Adipocyte (in vitro differentiated cells): ENCODE data around the gene B3GLCT.
"Not testable (repeated sequence)": the region's sequence is repeated elsewhere in the genome, so short reads cannot be mapped to it uniquely, and the experiment has no call there.

Experiments used
- DNase-seq: peaks from one replicate; pipeline ENCODE4 v3.0.0-alpha.2; 2015; ENCODE audit warnings: low read depth
- H3K27me3 ChIP-seq: replicated peaks from 2 replicates; pipeline ENCODE4 v1.7.0; 2013; ENCODE audit warnings: mild to moderate bottlenecking, low read length, moderate library complexity; ENCODE audit not compliant: control insufficient read depth, insufficient read depth
- H3K36me3 ChIP-seq: 2 replicates; pipeline ENCODE4 v1.7.0; 2013; ENCODE audit warnings: low read length, mild to moderate bottlenecking, moderate library complexity; ENCODE audit not compliant: control insufficient read depth, insufficient read depth, severe bottlenecking
- H3K4me1 ChIP-seq: 2 replicates; pipeline ENCODE4 v1.7.0; 2013; ENCODE audit warnings: mild to moderate bottlenecking, low read length, moderate library complexity; ENCODE audit not compliant: control insufficient read depth, insufficient read depth
- H3K4me3 ChIP-seq: 2 replicates; pipeline ENCODE4 v1.7.0; 2013; ENCODE audit warnings: mild to moderate bottlenecking, low read length, moderate library complexity
- H3K9ac ChIP-seq: 2 replicates; pipeline ENCODE4 v1.7.0; 2013; ENCODE audit warnings: mild to moderate bottlenecking, low read length, moderate library complexity
- H3K9me3 ChIP-seq: 2 replicates; pipeline ENCODE4 v1.7.0; 2013; ENCODE audit warnings: mild to moderate bottlenecking, low read length, moderate library complexity; ENCODE audit not compliant: control insufficient read depth

Gene B3GLCT

DNA sequence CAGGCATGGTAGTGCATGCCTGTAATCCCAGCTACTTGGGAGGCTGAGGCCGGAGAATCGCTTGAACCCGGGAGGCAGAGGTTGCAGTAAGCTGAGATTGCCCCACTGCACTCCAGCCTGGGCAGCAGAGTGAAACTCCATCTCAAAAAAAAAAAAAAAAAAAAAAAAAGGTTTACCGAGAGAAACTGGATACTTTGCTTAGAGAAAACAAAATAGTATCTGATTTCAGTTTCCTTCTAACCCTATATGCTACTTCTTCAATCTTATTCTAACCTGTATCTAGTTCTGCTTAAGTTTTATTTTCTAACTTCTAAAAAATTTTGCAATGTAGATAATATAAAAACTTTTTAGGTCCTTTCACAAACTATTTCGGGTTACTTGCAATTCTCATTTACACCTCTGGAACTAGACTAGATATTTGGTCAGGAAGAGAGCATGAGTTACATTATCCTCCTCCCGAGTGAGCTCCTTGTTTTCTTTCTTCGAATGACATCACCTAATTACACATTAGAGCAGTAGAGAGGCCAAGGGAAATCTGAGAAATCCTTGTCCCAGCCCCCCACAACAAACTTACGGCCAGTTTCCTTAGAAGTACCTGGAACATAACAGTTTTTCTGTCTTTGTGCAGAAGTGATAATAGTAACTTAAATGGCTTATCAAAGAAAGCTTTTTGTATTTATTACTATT is 128.9 kb downstream of the B3GLCT start:
- H3K4me3 ChIP-seq, result no peak overlapping the region
- no peaks in the 10 kb centered on the region for H3K27me3 ChIP-seq
- peak; percentile 52 for DNase-seq
- no peaks in the 10 kb centered on the region for H3K9me3 ChIP-seq
- H3K36me3 ChIP-seq, result peaks cover 5% of the 10 kb centered on the region
- H3K9ac ChIP-seq, result no peak overlapping the region
- H3K4me1 ChIP-seq, result peaks cover 25% of the 10 kb centered on the region

DNA sequence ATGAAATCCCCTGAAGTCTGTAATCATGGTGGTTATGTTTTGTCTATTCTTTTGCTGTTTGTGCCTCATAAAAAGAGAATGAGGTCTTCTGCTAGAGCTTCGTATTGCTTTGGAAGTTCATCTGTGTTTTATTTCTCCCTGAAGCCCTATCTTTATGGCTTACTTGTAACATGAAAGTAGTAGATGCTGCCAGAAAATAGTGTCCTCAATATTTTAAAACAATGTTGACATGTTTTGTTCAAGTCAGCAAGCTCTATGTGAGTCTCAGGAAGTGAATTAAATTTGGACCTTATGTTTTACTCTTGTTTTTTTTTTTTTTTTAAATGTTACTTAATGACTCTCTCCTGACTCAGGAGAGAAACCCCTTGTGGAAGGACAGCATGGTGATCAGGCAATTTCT is 130.5 kb downstream of the B3GLCT start:
- Histone ChIP-seq H3K9me3 (no peaks in the 10 kb centered on the region), H3K4me3 (no peak overlapping the region), H3K36me3 (no peaks in the 10 kb centered on the region), H3K9ac (no peak overlapping the region), H3K4me1 (peaks cover 25% of the 10 kb centered on the region), H3K27me3 (no peaks in the 10 kb centered on the region)
- DNase-seq, result no peak

GRCh38 chr13:31331068-31331467 is 131.3 kb downstream of the B3GLCT start:
- Histone ChIP-seq H3K36me3 (no peaks in the 10 kb centered on the region), H3K4me1 (peaks cover 25% of the 10 kb centered on the region), H3K9me3 (no peaks in the 10 kb centered on the region), H3K9ac (no peak overlapping the region), H3K4me3 (no peak overlapping the region), H3K27me3 (no peaks in the 10 kb centered on the region)
- DNase-seq, result no peak

GRCh38 chr13:31334547-31334946 is 134.8 kb downstream of the B3GLCT start:
- no peak for DNase-seq
- Histone ChIP-seq H3K9me3 (peaks cover 13% of the 10 kb centered on the region), H3K36me3 (no peaks in the 10 kb centered on the region), H3K4me3 (no peak overlapping the region), H3K27me3 (no peaks in the 10 kb centered on the region), H3K9ac (no peak overlapping the region), H3K4me1 (peaks cover 12% of the 10 kb centered on the region)

GRCh38 chr13:31334994-31335557 is 135.3 kb downstream of the B3GLCT start:
- Histone ChIP-seq H3K27me3 (no peaks in the 10 kb centered on the region), H3K36me3 (no peaks in the 10 kb centered on the region), H3K9ac (no peak overlapping the region), H3K4me1 (peaks cover 11% of the 10 kb centered on the region), H3K9me3 (peaks cover 13% of the 10 kb centered on the region), H3K4me3 (no peak overlapping the region)
- no peak for DNase-seq

DNA sequence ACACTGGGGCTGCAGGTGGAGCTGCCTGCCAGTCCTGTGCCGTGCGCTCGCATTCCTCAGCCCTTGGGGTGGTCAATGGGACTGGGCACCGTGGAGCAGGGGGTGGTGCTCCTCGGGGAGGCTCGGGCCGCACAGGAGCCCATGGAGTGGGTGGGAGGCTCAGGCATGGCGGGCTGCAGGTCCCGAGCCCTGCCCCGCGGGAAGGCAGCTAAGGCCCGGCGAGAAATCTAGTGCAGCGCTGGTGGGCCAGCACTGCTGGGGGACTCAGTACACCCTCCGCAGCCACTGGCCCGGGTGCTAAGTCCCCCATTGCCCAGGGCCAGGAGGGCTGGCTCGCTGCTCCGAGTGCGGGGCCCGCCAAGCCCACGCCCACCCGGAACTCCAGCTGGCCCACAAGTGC is 139.8 kb downstream of the B3GLCT start:
- H3K36me3 ChIP-seq, H3K4me3 ChIP-seq, DNase-seq, H3K4me1 ChIP-seq, H3K27me3 ChIP-seq, H3K9ac ChIP-seq: not testable (repeated sequence)
- peaks cover 13% of the 10 kb centered on the region for H3K9me3 ChIP-seq

GRCh38 chr13:31340848-31341247 is 141.1 kb downstream of the B3GLCT start:
- not testable (repeated sequence) for H3K4me1 ChIP-seq, H3K36me3 ChIP-seq, H3K9ac ChIP-seq, DNase-seq, H3K27me3 ChIP-seq, H3K4me3 ChIP-seq
- peaks cover 13% of the 10 kb centered on the region for H3K9me3 ChIP-seq

DNA sequence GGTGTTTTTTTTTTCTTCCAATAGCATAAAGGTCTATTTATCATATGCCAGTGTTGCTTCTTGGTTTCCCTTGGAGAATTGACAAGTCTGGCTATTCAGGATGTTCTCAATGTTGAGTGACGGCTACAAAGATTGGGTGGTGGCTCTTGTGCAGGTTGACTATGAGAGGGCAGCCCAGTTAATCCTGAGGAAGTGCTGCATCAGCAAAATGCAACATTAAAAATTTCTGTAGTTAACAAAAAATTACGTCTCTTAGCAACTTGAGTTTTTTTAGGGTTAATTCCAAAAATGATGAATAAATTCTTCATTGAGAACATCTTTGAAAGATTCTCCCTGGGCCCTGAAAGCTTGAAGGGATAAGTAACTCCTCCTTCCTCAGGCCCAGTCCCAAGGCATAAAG is 147.1 kb downstream of the B3GLCT start:
- Histone ChIP-seq H3K27me3 (peaks cover 8% of the 10 kb centered on the region), H3K4me3 (no peak overlapping the region), H3K9ac (no peak overlapping the region), H3K9me3 (no peaks in the 10 kb centered on the region), H3K36me3 (no peaks in the 10 kb centered on the region), H3K4me1 (no peaks in the 10 kb centered on the region)
- no peak for DNase-seq

DNA sequence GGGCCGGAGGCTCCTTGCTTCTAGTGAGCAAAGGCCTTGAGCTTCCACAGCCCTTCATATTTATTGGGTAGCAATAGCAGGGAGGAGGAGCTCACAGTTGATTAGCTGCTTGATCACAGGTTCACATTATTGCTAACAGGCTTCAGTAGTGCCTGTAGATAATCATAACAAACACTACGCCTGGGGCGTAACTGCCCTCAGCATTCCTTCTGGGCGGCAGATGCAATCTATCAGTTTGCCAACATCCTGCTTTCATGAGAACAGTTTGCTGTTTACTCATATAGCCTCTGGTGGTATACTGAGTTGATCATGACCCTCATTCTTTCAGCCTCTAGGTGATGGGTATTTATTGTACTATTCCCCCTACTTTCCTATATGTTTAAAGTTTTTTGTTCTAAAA is 149.4 kb downstream of the B3GLCT start:
- Histone ChIP-seq H3K9me3 (no peaks in the 10 kb centered on the region), H3K36me3 (no peaks in the 10 kb centered on the region), H3K4me3 (no peak overlapping the region), H3K4me1 (no peaks in the 10 kb centered on the region), H3K9ac (no peak overlapping the region), H3K27me3 (peaks cover 25% of the 10 kb centered on the region)
- DNase-seq, result peak; percentile 25

GRCh38 chr13:31350560-31350959 is 150.8 kb downstream of the B3GLCT start:
- DNase-seq, result no peak
- Histone ChIP-seq H3K4me3 (no peak overlapping the region), H3K9ac (no peak overlapping the region), H3K9me3 (peaks cover 9% of the 10 kb centered on the region), H3K4me1 (no peaks in the 10 kb centered on the region), H3K36me3 (no peaks in the 10 kb centered on the region), H3K27me3 (peaks cover 25% of the 10 kb centered on the region)

DNA sequence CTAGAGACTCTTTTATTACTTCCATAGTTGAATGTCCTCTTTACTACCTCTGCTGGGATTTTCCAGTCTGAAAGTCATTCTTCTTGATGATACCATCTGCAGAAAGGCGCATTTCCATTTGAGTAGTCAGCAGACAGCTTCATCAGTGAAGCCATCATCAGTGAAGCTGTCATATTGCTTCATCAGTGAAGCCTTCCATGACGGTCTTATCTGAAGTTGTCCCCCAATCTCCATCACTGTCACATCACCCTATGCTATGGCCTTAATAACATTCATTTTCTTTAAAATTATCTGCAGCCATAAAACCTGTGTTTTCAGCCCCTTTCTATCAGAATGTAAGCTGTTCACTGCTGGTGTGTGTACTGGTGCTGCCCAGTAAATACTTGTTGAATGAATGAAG is 151.6 kb downstream of the B3GLCT start:
- H3K4me3 ChIP-seq, result no peak overlapping the region
- no peaks in the 10 kb centered on the region for H3K36me3 ChIP-seq
- peaks cover 25% of the 10 kb centered on the region for H3K27me3 ChIP-seq
- peaks cover 14% of the 10 kb centered on the region for H3K9me3 ChIP-seq
- no peak for DNase-seq
- no peak overlapping the region for H3K9ac ChIP-seq
- H3K4me1 ChIP-seq, result no peaks in the 10 kb centered on the region

GRCh38 chr13:31352467-31352866 is 152.7 kb downstream of the B3GLCT start:
- DNase-seq, result no peak

More at GRCh38 chr13:31352467-31352866, 152.7 kb downstream of the B3GLCT start:
- Histone ChIP-seq H3K9me3 (peaks cover 14% of the 10 kb centered on the region), H3K4me3 (no peak overlapping the region), H3K4me1 (no peaks in the 10 kb centered on the region), H3K36me3 (no peaks in the 10 kb centered on the region), H3K27me3 (peaks cover 32% of the 10 kb centered on the region), H3K9ac (no peak overlapping the region)
